Measurements from ENCODE around the gene AURKA.
"Not testable (repeated sequence)": the region's sequence is repeated elsewhere in the genome, so short reads cannot be mapped to it uniquely, and the experiment has no call there.

Gene AURKA

GRCh38 chr20:56352345-56353055 is 39.5 kb downstream of the AURKA start:
- no peak overlapping the region for H3K9ac ChIP-seq (ENCODE audit: low read depth, low read length)

DNA sequence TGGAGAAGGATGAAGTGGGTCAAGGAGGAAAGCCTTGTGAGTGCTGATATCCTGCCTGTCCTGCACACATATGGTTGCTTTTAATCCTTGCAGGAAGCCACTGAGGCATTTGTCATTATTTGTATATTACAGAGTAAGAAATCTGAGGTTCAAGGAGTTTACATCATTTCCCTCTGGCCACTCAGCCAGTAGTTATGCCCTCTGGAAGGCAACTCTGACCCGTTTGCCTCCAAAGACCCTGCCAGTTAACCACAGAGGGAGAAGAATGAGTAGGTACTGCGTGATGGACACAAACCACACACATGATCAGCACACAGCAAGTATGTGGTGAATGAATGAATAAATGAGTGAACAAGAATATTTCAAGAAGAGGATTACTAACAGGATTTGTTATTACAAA is 41.2 kb downstream of the AURKA start:
- H3K4me2 ChIP-seq (ENCODE audit: low read length) = no peak overlapping the region
- H3K9me3 ChIP-seq (replicated peaks; ENCODE audit: low read length) = no peaks in the 10 kb centered on the region
- no peaks in the 10 kb centered on the region for H3K36me3 ChIP-seq (ENCODE audit: insufficient read depth, low read length)
- no peaks in the 10 kb centered on the region for H3K4me1 ChIP-seq (ENCODE audit: control insufficient read depth, insufficient read depth, low read length)
- no peak overlapping the region for H3K4me3 ChIP-seq (ENCODE audit: low read length)
- H3K27me3 ChIP-seq (ENCODE audit: control insufficient read depth, insufficient read depth, low read length) = peaks cover 32% of the 10 kb centered on the region
- no peak overlapping the region for H3K9ac ChIP-seq (ENCODE audit: low read depth, low read length)

More at GRCh38 chr20:56352345-56353055, 39.5 kb downstream of the AURKA start:
- no peak overlapping the region for H3K4me2 ChIP-seq (ENCODE audit: low read length)
- H3K4me3 ChIP-seq (ENCODE audit: low read length) = no peak overlapping the region
- no peaks in the 10 kb centered on the region for H3K9me3 ChIP-seq (replicated peaks; ENCODE audit: low read length)
- H3K4me1 ChIP-seq (ENCODE audit: control insufficient read depth, insufficient read depth, low read length) = no peaks in the 10 kb centered on the region
- peaks cover 27% of the 10 kb centered on the region for H3K27me3 ChIP-seq (ENCODE audit: control insufficient read depth, insufficient read depth, low read length)
- H3K36me3 ChIP-seq (ENCODE audit: insufficient read depth, low read length) = no peaks in the 10 kb centered on the region

- no peak overlapping the region for H3K4me3 ChIP-seq (ENCODE audit: low read length)
- H3K4me2 ChIP-seq (ENCODE audit: low read length) = no peak overlapping the region
- H3K4me1 ChIP-seq (ENCODE audit: control insufficient read depth, insufficient read depth, low read length) = peaks cover under 1% of the 10 kb centered on the region
- H3K27me3 ChIP-seq (ENCODE audit: control insufficient read depth, insufficient read depth, low read length) = peaks cover 50% of the 10 kb centered on the region
- H3K9me3 ChIP-seq (replicated peaks; ENCODE audit: low read length) = no peaks in the 10 kb centered on the region
- no peaks in the 10 kb centered on the region for H3K36me3 ChIP-seq (ENCODE audit: insufficient read depth, low read length)
- H3K9ac ChIP-seq (ENCODE audit: low read depth, low read length) = no peak overlapping the region
Observed at GRCh38 chr20:56348746-56349145, 43.3 kb downstream of the AURKA start.

DNA sequence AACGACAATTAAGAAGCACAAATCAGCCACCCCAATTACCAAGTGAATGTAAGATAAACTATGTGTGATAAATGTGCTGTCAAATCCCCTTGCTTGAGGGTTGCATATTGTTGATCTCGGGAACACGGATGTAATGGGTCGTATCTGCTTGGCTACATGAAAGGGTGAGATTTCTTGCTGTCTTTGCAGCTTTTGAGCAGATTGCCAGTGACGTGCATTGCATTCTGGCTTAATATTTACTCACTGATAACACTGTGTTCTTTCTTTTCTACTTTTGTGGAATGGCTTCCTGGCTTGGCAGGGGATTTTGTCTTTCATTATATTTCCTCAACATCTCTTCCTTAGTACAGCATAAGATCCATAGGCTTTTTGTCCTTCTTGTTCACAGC is 43.7 kb downstream of the AURKA start:
- H3K27me3 ChIP-seq (ENCODE audit: control insufficient read depth, insufficient read depth, low read length) = peaks cover 48% of the 10 kb centered on the region
- H3K4me3 ChIP-seq (ENCODE audit: low read length) = no peak overlapping the region
- H3K9me3 ChIP-seq (replicated peaks; ENCODE audit: low read length) = no peaks in the 10 kb centered on the region
- no peaks in the 10 kb centered on the region for H3K36me3 ChIP-seq (ENCODE audit: insufficient read depth, low read length)
- H3K4me1 ChIP-seq (ENCODE audit: control insufficient read depth, insufficient read depth, low read length) = peaks cover 2% of the 10 kb centered on the region
- no peak overlapping the region for H3K4me2 ChIP-seq (ENCODE audit: low read length)
- no peak overlapping the region for H3K9ac ChIP-seq (ENCODE audit: low read depth, low read length)

GRCh38 chr20:56347628-56348304 is 44.2 kb downstream of the AURKA start:
- H3K4me2 ChIP-seq (ENCODE audit: low read length) = no peak overlapping the region
- H3K9ac ChIP-seq (ENCODE audit: low read depth, low read length) = no peak overlapping the region
- H3K4me3 ChIP-seq (ENCODE audit: low read length) = no peak overlapping the region
- H3K4me1 ChIP-seq (ENCODE audit: control insufficient read depth, insufficient read depth, low read length) = peaks cover 2% of the 10 kb centered on the region
- H3K36me3 ChIP-seq (ENCODE audit: insufficient read depth, low read length) = no peaks in the 10 kb centered on the region
- H3K9me3 ChIP-seq (replicated peaks; ENCODE audit: low read length) = no peaks in the 10 kb centered on the region
- peaks cover 52% of the 10 kb centered on the region for H3K27me3 ChIP-seq (ENCODE audit: control insufficient read depth, insufficient read depth, low read length)

GRCh38 chr20:56345911-56346310 is 46.1 kb downstream of the AURKA start:
- Histone ChIP-seq H3K4me3 (ENCODE audit: low read length) (no peak overlapping the region), H3K9me3 (replicated peaks; ENCODE audit: low read length) (no peaks in the 10 kb centered on the region), H3K36me3 (ENCODE audit: insufficient read depth, low read length) (no peaks in the 10 kb centered on the region), H3K4me2 (ENCODE audit: low read length) (no peak overlapping the region), H3K4me1 (ENCODE audit: control insufficient read depth, insufficient read depth, low read length) (peaks cover 2% of the 10 kb centered on the region), H3K27me3 (ENCODE audit: control insufficient read depth, insufficient read depth, low read length) (peaks cover 53% of the 10 kb centered on the region), H3K9ac (ENCODE audit: low read depth, low read length) (no peak overlapping the region)

DNA sequence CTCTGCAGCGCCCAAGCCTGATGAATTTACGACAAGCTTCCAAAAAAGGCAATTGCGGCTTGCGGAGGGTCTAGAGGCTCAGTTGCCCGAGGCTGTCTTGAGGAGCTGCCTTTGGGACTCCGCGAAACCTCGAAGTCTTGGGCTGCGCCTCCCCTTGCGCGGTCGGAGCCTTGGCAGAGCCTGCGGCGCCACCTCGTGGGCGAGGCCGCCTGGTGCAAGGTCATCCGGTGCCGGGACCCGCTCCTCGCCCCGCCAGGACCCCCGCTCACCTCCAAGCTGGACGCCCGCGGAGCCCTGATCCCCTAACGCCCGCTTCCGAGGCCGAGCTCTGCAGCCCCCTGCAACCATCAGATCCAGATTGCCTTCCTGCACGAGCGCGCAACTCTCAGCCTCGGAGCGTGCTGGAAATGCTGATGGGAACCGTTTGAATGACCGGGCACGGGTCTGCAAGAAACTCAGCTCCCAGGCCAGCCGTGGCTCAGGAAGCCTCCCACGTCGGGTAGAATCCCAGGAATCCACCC is 48.1 kb downstream of the AURKA start:
- Histone ChIP-seq H3K27me3 (ENCODE audit: control insufficient read depth, insufficient read depth, low read length) (peaks cover 46% of the 10 kb centered on the region), H3K4me2 (ENCODE audit: low read length) (peak overlapping the region; percentile 62), H3K36me3 (ENCODE audit: insufficient read depth, low read length) (no peaks in the 10 kb centered on the region), H3K9me3 (replicated peaks; ENCODE audit: low read length) (no peaks in the 10 kb centered on the region), H3K4me1 (ENCODE audit: control insufficient read depth, insufficient read depth, low read length) (peaks cover 2% of the 10 kb centered on the region), H3K9ac (ENCODE audit: low read depth, low read length) (no peak overlapping the region), H3K4me3 (ENCODE audit: low read length) (peak overlapping the region; percentile 47)

DNA sequence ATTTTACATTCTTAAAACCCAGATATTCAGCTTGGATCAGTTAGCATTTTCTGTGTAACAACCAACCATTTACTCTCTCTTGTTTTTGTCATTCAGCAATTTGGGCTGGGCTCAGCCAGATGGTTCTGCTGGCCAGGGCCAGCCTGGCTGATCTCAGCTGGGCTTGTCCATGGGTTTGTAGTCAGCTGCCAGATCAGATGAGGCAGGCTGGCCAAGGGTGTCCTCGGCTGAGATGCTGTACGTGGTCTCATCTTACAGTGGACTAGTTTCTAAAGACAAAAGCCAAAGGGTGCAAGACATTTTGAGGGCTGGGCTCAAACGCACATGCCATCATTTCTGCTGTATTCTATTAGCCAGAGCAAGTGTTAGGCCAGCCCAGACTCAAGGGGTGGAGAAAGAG is 49.2 kb downstream of the AURKA start:
- H3K9ac ChIP-seq (ENCODE audit: low read depth, low read length) = no peak overlapping the region
- H3K4me1 ChIP-seq (ENCODE audit: control insufficient read depth, insufficient read depth, low read length) = peaks cover 2% of the 10 kb centered on the region
- no peaks in the 10 kb centered on the region for H3K9me3 ChIP-seq (replicated peaks; ENCODE audit: low read length)
- H3K4me3 ChIP-seq (ENCODE audit: low read length) = no peak overlapping the region
- H3K36me3 ChIP-seq (ENCODE audit: insufficient read depth, low read length) = no peaks in the 10 kb centered on the region
- peaks cover 35% of the 10 kb centered on the region for H3K27me3 ChIP-seq (ENCODE audit: control insufficient read depth, insufficient read depth, low read length)
- H3K4me2 ChIP-seq (ENCODE audit: low read length) = no peak overlapping the region

GRCh38 chr20:56336709-56337108 is 55.3 kb downstream of the AURKA start:
- H3K27me3 ChIP-seq (ENCODE audit: control insufficient read depth, insufficient read depth, low read length); H3K9me3 ChIP-seq (replicated peaks; ENCODE audit: low read length); H3K36me3 ChIP-seq (ENCODE audit: insufficient read depth, low read length); H3K4me2 ChIP-seq (ENCODE audit: low read length); H3K4me3 ChIP-seq (ENCODE audit: low read length); H3K9ac ChIP-seq (ENCODE audit: low read depth, low read length); H3K4me1 ChIP-seq (ENCODE audit: control insufficient read depth, insufficient read depth, low read length): not testable (repeated sequence)

DNA sequence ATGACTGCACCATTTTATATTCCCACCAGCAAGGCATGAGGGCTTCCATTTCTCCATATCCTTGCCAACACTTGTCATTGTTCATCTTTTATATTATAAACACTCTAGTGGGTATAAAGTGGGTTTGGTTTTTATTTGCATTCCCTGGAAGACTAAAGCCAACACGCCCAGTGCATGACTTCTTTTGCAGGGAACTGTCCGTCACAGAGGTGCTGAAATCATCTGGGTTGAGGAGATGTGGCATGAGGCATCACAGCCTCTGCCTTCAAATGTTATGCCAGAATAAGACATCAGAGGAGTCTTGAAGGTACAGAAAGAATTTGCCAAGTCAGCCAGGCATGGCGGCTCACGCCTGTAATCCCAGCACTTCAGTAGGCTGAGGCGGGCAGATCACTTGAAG is 63.2 kb downstream of the AURKA start:
- H3K9ac ChIP-seq (ENCODE audit: low read depth, low read length) = no peak overlapping the region

GRCh38 chr20:56324806-56325205 is 67.2 kb downstream of the AURKA start:
- Histone ChIP-seq H3K9me3 (replicated peaks; ENCODE audit: low read length) (no peaks in the 10 kb centered on the region), H3K27me3 (ENCODE audit: control insufficient read depth, insufficient read depth, low read length) (no peaks in the 10 kb centered on the region), H3K4me3 (ENCODE audit: low read length) (no peak overlapping the region), H3K4me1 (ENCODE audit: control insufficient read depth, insufficient read depth, low read length) (no peaks in the 10 kb centered on the region), H3K9ac (ENCODE audit: low read depth, low read length) (no peak overlapping the region), H3K36me3 (ENCODE audit: insufficient read depth, low read length) (no peaks in the 10 kb centered on the region), H3K4me2 (ENCODE audit: low read length) (no peak overlapping the region)

More for the DNA sequence above, 63.2 kb downstream of the AURKA start:
- H3K4me1 ChIP-seq (ENCODE audit: control insufficient read depth, insufficient read depth, low read length) = no peaks in the 10 kb centered on the region
- no peaks in the 10 kb centered on the region for H3K9me3 ChIP-seq (replicated peaks; ENCODE audit: low read length)
- H3K4me2 ChIP-seq (ENCODE audit: low read length) = no peak overlapping the region
- H3K27me3 ChIP-seq (ENCODE audit: control insufficient read depth, insufficient read depth, low read length) = no peaks in the 10 kb centered on the region
- no peak overlapping the region for H3K4me3 ChIP-seq (ENCODE audit: low read length)
- H3K36me3 ChIP-seq (ENCODE audit: insufficient read depth, low read length) = no peaks in the 10 kb centered on the region

DNA sequence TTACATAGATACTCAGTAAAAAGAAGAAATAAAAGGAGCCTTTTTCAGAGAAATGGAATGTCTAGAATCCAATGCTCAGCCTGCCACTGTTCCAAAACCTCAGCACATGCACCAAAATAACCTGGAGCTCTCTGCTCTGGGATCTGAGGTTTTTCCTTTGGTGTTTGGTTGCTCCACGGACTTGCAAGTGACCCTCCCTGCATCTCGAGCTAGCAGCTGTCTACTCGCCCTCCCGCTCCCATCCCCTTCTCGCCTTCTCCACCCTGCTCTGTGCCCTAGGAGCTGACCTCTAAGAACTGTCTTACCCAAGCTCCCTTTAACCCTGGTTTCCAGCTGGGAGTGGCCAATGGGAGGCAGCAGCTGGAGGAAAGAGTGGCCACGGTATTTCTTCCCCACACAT is 68.4 kb downstream of the AURKA start:
- H3K27me3 ChIP-seq (ENCODE audit: control insufficient read depth, insufficient read depth, low read length) = no peaks in the 10 kb centered on the region
- no peak overlapping the region for H3K4me3 ChIP-seq (ENCODE audit: low read length)
- no peak overlapping the region for H3K4me2 ChIP-seq (ENCODE audit: low read length)
- no peaks in the 10 kb centered on the region for H3K4me1 ChIP-seq (ENCODE audit: control insufficient read depth, insufficient read depth, low read length)
- no peaks in the 10 kb centered on the region for H3K9me3 ChIP-seq (replicated peaks; ENCODE audit: low read length)
- H3K9ac ChIP-seq (ENCODE audit: low read depth, low read length) = no peak overlapping the region
- no peaks in the 10 kb centered on the region for H3K36me3 ChIP-seq (ENCODE audit: insufficient read depth, low read length)
